ENCODE data around the gene AQR.

DNA sequence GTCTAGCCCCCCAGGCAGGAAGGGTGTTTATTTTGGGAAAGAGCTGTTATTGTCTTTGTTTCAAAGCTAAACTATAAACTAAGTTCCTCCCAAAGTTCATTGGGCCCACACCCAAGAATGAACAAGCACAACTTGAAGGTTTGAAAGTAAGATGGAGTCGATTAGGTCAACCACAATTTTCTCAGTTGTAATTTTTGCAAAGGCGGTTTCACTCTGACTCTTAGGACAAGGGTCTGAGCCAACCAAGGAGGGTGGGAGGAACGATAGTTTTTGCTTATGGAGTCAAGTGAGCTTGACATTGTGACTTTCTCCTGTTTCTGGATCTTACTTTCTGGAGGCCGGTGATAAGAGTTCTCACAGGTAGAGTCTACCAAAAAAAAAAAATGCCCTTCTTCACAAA lies 24.3 kb upstream of the AQR start:
- TF ChIP-seq SRF (IDR thresholded peaks at IDR 0.05; ENCODE audit: low read depth) (no peak), SP1 (IDR thresholded peaks at IDR 0.05; ENCODE audit: low read depth) (no peak), EZH2 (IDR thresholded peaks at IDR 0.05) (no peak), CBX3 (IDR thresholded peaks at IDR 0.05; ENCODE audit: low read depth) (no peak)
- TF ChIP-seq, protein P1, sequence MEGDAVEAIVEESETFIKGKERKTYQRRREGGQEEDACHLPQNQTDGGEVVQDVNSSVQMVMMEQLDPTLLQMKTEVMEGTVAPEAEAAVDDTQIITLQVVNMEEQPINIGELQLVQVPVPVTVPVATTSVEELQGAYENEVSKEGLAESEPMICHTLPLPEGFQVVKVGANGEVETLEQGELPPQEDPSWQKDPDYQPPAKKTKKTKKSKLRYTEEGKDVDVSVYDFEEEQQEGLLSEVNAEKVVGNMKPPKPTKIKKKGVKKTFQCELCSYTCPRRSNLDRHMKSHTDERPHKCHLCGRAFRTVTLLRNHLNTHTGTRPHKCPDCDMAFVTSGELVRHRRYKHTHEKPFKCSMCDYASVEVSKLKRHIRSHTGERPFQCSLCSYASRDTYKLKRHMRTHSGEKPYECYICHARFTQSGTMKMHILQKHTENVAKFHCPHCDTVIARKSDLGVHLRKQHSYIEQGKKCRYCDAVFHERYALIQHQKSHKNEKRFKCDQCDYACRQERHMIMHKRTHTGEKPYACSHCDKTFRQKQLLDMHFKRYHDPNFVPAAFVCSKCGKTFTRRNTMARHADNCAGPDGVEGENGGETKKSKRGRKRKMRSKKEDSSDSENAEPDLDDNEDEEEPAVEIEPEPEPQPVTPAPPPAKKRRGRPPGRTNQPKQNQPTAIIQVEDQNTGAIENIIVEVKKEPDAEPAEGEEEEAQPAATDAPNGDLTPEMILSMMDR (IDR thresholded peaks at IDR 0.05 in 2 of 3, conservative IDR thresholded peaks at IDR 0.05 in 1 of 3; ENCODE audit: borderline replicate concordance in 1 of 3, insufficient read depth in 1 of 3, low read depth in 2 of 3, low read length in 2 of 3), result no peak
- TF ChIP-seq, protein P2, sequence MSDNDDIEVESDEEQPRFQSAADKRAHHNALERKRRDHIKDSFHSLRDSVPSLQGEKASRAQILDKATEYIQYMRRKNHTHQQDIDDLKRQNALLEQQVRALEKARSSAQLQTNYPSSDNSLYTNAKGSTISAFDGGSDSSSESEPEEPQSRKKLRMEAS (IDR thresholded peaks at IDR 0.05), result no peak
